Smooth muscle cell of trachea (primary cell): Measurements from ENCODE around the gene CARM1. TPM values are rescaled to one million over a fixed set of nuclear protein-coding genes. Genes with fewer than 3 reads are reported as not detected.

Experiments used
- total RNA-seq: library from RNA; depleted of rRNA; stranded (reverse); fragments of >200 nt; gene quantifications from 2 replicates; pipeline ENCODE4 v1.2.1, GENCODE V29; 2014

CARM1 gene
- total RNA-seq = 38.7 and 49.8 TPM in 2 replicates

GRCh38 chr19:10870955-10871603 is at the start of gene CARM1:
Gene CARM1 (plus strand): TSS chr19:10871553. CDS start chr19:10871703, 150 bp downstream.

DNA sequence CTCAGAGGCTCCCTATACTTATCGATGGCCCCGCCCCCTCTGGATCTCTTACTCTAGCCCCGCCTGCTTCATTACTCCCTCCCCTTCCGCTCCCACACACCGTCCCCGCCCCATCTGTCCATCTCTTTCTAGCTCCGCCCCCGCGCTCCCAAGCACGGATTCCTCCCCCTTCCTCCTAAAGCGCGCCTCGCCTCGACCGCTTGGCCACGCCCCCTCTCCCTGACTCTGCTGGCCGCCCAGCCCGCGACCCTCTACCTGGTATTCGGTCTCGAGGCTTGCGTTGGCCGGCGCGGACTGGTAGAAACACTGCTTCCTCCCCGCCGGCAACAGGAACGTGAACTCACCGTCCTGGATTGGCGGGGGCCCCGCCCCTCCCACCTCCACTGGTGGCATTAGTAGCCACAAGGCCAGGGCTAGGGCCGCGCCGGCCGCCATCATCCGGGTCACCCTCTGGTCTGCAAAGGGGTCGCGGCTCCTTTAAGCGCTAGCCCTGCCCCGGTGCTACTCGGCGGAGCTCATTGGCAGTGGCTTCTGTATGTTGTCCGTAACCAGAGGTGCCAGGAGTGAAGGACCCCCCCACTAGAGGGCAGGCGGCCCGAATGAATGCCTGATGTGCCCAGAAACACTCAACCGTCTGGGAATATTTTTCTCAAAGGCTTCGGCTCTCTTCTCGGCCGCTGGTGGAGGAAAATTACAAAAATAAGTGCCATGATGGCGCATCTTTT is 35.4 kb upstream of the CARM1 start, which contains the start of gene TMED1:
TMED1 (minus strand) TSS at position 459 of the 725 bp plus-strand sequence; CDS start at position 438, 21 bp downstream.

GRCh38 chr19:10848230-10848856 is 23.0 kb upstream of the CARM1 start, which contains the start of gene C19orf38:
Gene C19orf38 (plus strand): TSS chr19:10848415. CDS start chr19:10848509, 94 bp downstream.

GRCh38 chr19:10928563-10929401 is 57.4 kb downstream of the CARM1 start, which contains the start of the genes TIMM29 and YIPF2:
Gene TIMM29 (plus strand): TSS chr19:10928811. CDS start chr19:10928823, 12 bp downstream.
Gene YIPF2 (minus strand): TSS chr19:10928639. CDS start chr19:10928410, 229 bp downstream.

GRCh38 chr19:10960314-10961072 is 89.1 kb downstream of the CARM1 start, which contains the start of gene SMARCA4:
Gene SMARCA4 (plus strand): TSS chr19:10961030. CDS start chr19:10984152, 23,122 bp downstream.

Other genes with a start within 250 kb of the CARM1 start
- 43.2 and 45.3 TPM in 2 replicates for gene SLC44A2, start 246.0 kb upstream of the CARM1 start, total RNA-seq
- 81.2 and 129 TPM in 2 replicates for gene ILF3, start 217.2 kb upstream of the CARM1 start, total RNA-seq
- 27.8 and 28.1 TPM in 2 replicates for gene QTRT1, start 170.1 kb upstream of the CARM1 start, total RNA-seq
- gene DNM2, start 153.5 kb upstream of the CARM1 start, total RNA-seq = 91.0 and 94.2 TPM in 2 replicates
- 46.5 and 69.2 TPM in 2 replicates for gene TMED1, start 35.3 kb upstream of the CARM1 start, total RNA-seq
- gene C19orf38, start 23.1 kb upstream of the CARM1 start, total RNA-seq = 0.58 and 1.7 TPM in 2 replicates
- 93.5 and 117 TPM in 2 replicates for gene YIPF2, start 57.1 kb downstream of the CARM1 start, total RNA-seq
- 38.3 and 44.0 TPM in 2 replicates for gene TIMM29, start 57.3 kb downstream of the CARM1 start, total RNA-seq
- gene SMARCA4, start 89.5 kb downstream of the CARM1 start, total RNA-seq = 71.0 and 73.6 TPM in 2 replicates
- gene LDLR, start 217.9 kb downstream of the CARM1 start, total RNA-seq = 191 and 366 TPM in 2 replicates